Measurements from ENCODE around the gene PPP1R10.

The PPP1R10 gene

DNA sequence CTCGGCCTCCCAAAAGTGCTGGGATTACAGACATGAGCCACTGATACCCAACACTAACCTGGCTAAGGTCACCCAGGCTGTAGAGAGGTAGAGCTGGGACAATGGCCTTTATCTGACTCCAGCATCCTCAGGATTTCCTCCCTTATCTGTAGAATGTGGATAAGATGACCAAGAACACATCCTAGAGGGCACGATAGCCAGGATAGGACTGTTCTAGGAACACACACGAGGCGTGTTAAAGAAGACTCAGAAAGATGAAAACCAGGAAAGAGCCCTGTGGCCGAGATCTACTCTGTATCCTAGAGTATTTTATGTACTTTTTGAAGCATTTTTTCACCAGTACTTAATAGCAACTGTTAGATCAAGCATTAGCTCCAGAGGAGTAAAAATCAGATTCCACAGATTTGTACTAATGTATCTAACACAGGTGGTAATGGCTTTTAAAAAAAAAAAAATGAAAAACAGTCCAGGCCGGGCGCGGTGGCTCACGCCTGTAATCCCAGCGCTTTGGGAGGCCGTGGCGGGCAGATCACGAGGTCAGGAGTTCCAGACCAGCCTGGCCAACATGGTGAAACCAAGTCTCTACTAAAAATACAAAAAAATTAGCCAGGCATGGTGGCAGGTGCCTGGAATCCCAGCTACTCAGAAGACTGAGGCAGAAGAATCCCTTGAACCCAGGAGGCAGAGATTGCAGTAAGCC lies 17.3 kb downstream of the PPP1R10 start:
- in situ Hi-C loops (cut with MboI; ENCODE audit: low sequenced_read_pairs), result loop anchor here (10.0 kb wide), 1 partner anchor 115 kb away; the partner anchor contains the start of gene HLA-E

DNA sequence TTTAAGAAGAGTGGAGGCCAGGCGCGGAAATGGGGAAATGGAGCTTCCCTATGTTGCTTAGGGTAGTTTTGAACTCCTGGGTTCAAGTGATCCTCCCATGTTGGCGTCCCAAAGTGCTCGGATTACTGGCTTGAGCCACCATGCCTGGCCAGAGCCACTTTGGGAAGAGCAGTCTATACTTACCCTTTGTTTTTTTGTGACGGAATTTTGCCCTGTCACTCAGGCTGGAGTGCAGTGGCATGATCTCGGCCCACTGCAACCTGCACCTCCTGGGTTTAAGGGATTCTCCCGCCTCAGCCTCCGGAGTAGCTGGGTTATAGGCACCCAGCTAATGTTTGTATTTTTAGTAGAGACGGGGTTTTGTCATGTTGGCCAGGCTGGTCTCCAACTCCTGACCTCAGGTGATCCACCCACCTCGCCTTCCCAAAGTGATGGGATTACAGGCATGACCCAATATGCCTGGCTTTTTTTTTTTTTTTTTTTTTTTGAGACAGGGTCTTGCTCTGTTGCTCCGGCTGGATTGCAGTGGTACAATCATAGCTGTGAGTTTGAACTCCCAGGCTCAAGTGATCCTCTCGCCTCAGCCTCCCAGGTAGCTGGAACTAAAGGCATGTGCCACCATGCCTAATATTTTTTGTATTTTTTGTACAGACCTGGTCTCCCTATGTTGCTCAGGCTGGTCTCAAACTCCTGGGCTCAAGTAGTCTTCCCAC lies 18.0 kb downstream of the PPP1R10 start:
- in situ Hi-C loops (cut with MboI; ENCODE audit: low sequenced_read_pairs), result loop anchor here (10.0 kb wide), 1 partner anchor 114 kb away; the partner anchor contains the start of gene HLA-E

DNA sequence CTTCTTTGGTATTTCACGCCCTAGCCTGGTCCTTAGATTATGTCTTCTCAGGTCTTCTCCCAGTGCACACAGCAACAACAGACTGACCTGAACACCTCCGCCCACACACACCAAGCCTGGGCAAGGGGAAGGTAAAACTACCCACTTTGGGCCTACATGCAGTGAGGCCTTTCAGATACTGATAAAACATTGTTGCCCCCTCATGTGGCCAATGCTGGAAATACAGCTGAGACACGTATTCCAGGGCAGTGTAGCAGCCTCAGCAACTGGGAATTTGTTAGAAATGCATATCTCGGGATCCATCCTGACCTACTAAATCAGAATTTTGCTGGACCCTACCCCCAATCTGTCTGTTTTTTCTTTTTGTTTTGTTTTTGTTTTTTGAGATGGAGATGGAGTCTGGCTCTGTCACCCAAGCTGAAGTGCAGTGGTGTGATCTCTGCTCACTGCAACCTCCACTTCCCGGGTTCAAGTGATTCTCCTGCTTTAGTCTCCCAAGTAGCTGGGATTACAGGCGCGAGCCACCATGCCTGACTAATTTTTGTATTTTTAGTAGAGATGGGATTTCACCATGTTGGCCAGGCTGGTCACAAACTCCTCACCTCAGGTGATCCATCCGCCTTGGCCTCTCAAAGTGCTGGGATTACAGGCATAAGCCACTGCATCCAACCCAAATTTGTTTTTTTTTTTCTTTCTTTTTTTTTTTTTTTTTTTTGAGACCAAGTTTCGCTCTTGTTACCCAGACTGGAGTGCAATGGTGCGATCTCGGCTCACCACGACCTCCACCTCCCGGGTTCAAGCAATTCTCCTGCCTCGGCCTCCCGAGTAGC lies 19.5 kb downstream of the PPP1R10 start:
- in situ Hi-C loops (cut with MboI; ENCODE audit: low sequenced_read_pairs), result loop anchor here (10.0 kb wide), 1 partner anchor 113 kb away; the partner anchor contains the start of gene HLA-E

DNA sequence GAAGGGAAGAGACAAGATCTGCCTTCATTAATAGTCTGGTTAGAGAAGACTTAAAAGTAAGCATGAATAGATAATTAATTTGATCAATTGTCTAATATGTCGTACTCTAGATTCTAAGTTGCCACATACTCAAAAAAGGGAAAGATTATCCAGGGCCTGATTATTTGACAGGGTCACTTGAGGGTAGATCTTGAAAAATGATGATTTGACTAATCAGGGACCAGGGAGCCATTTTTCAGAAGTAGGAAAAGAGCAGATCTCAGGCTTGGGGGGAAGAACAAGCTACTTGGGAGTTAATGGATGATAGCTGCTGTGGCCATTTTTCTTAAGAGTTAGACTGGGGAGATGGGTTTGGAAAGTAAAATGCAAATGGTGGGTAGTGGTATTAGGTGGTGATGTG lies 24.8 kb downstream of the PPP1R10 start:
- in situ Hi-C loops (cut with MboI; ENCODE audit: low sequenced_read_pairs), result loop anchor here (10.0 kb wide), 1 partner anchor 107 kb away; the partner anchor contains the start of gene HLA-E

DNA sequence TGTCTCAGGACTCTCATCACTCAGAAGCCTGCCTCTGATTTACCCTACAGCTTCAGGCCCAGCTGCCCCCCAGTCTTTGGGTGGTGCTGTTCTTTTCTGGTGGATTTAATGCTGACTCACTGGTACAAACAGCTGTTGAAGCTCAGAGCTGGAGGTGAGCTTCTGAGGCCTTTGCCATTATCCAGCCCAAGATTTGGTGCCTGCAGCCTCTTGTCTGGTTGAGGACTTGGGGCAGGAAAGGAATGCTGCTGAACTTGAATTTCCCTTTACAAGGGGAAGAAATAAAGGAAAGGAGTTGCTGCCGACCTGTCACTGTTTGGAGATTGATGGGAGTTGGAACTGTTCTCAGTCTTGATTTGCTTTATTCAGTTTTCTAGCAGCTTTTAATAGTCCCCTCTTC lies 26.0 kb downstream of the PPP1R10 start:
- in situ Hi-C loops (cut with MboI; ENCODE audit: low sequenced_read_pairs), result loop anchor here (10.0 kb wide), 1 partner anchor 106 kb away; the partner anchor contains the start of gene HLA-E

DNA sequence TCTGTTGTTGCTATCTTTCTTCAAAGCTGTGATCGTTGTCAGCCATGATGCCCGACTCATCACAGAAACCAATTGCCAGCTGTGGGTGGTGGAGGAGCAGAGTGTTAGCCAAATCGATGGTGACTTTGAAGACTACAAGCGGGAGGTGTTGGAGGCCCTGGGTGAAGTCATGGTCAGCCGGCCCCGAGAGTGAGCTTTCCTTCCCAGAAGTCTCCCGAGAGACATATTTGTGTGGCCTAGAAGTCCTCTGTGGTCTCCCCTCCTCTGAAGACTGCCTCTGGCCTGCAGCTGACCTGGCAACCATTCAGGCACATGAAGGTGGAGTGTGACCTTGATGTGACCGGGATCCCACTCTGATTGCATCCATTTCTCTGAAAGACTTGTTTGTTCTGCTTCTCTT lies 26.5 kb downstream of the PPP1R10 start:
- in situ Hi-C loops (cut with MboI; ENCODE audit: low sequenced_read_pairs), result loop anchor here (10.0 kb wide), 1 partner anchor 106 kb away; the partner anchor contains the start of gene HLA-E

DNA sequence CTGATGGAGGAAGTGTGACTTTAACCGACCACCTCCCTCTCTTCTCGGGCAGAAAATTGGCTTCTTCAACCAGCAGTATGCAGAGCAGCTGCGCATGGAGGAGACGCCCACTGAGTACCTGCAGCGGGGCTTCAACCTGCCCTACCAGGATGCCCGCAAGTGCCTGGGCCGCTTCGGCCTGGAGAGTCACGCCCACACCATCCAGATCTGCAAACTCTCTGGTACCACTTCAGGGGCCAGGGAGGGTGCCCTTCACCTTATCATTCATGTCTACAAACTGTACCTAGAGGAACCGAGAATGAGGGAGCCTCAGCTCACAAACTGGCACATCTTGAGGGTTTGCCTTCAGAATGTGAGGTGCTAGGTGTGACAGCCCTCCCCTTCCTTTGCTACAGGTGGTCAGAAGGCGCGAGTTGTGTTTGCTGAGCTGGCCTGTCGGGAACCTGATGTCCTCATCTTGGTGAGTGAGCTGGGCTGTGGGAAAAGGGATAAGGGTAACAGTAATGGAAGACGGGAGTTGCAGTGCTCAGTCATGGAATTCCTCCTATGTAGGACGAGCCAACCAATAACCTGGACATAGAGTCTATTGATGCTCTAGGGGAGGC lies 27.2 kb downstream of the PPP1R10 start:
- in situ Hi-C loops (cut with MboI; ENCODE audit: low sequenced_read_pairs), result loop anchor here (10.0 kb wide), 1 partner anchor 105 kb away; the partner anchor contains the start of gene HLA-E

DNA sequence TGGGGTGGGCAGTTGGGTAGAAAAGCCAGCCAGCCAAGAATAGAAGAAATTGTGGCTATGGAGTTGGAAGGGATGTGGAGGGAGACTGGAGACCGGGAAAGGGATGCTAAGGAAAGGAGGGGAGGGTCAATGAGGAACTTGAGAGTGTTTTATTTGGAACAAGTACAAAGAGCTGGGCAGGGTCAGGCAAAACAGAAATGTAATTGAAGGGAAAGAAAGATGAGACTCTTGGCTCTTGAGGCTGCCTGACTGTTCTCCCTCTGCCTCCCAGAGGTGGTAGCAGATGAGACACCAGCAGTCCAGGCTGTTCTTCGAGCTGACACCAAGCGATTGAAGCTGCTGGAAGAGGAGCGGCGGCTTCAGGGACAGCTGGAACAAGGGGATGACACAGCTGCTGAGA lies 33.1 kb downstream of the PPP1R10 start:
- in situ Hi-C loops (cut with MboI; ENCODE audit: low sequenced_read_pairs), result no loop called here

DNA sequence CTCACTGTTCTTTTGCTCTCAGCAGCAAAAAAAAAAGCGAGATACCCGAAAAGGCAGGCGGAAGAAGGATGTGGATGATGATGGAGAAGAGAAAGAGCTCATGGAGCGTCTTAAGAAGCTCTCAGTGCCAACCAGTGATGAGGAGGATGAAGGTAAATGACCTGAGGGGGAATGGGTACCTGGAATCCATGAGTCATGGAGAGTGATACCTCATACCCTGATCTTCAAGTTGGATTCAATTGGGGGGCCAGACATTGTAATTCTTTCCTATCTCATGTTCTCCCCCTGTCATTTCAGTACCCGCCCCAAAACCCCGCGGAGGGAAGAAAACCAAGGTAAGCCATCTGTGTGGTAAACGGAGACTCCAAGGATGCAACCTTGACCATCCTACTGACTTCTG lies 39.0 kb downstream of the PPP1R10 start:
- in situ Hi-C loops (cut with MboI; ENCODE audit: low sequenced_read_pairs), result no loop called here

DNA sequence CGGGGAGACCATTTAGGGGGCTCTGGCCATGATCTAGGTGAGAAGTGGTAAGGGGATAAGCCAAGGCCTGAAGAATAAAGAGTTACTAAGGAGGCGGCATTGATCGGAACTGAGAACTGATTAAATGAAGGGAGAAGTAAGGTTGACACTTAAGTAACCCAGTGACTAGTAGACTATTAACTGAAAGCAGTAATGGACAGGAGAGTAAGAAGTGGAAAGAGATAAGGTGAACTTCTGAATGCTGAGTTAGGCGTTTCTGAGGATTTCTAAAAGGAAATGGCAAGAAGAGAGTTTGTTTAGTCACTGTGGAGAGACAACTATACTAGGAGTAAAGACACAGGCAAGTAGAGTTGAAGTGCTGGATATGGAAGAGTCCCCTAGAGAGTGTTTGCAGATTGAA lies 43.9 kb downstream of the PPP1R10 start:
- in situ Hi-C loops (cut with MboI; ENCODE audit: low sequenced_read_pairs), result no loop called here

DNA sequence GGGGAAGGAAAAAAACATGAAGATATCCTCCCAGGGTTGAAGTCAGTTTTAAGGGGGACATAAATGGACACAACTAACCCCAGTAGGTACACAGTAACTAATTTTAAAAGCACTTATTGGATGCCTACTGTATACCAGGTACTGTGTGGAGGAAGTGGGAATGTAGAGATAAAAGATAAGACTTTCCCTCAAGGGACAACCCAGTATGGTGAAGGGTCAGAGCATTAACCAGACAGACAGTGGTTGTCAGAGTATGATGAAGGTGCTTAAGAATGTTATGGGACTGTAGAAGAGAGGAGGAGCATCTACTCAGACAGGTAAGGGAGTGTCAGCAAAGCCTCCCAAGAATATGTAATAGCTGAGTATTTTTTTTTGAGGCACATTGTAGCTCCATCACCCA lies 44.9 kb downstream of the PPP1R10 start:
- in situ Hi-C loops (cut with MboI; ENCODE audit: low sequenced_read_pairs), result no loop called here

DNA sequence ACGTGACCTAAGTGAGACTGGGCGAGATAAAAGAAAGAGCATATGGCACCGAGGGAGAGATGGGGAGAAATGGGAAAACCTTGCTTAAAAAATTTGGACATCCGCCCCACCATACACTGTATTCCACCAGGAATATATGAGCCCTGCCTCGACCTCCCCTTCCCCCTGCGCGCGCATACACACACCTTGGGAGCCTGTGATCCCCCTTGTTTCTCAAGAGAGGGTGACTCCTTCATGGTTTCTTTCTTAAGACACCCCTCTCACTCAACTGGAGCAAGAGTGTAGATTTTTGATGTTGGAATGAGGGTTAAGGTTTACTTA lies 45.3 kb downstream of the PPP1R10 start:
- in situ Hi-C loops (cut with MboI; ENCODE audit: low sequenced_read_pairs), result no loop called here

DNA sequence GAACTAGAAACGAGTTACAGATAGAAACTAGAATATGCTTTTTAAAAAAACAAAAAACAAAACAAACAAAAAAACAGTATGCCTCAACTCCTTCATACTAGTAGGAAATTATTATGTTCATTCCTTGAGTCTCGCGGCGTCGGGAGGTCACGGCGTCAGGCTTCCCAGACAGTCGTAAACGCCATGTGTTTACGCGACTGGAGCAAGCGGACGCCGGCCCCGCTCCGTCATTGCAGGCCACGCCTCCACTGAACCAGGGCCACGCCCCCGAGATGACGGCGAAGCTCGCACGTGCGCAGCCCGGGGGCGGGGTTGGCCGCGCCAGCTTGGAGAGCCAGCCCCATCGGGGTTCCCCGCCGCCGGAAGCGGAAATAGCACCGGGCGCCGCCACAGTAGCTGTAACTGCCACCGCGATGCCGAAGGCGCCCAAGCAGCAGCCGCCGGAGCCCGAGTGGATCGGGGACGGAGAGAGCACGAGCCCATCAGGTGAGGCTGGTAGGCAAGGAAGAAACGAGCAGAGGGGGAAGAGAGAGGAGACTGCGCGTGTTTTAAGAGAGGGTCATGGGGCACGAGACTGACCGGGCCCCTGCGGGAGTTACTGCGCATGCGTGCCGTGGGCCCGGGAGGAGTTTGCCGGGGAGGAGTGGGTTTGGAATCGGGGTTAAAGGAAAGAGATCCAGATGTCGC lies 45.8 kb downstream of the PPP1R10 start, which contains the start of gene ABCF1:
ABCF1 (plus strand) TSS at position 368 of the 687 bp plus-strand sequence; CDS start at position 414, 46 bp downstream.
- in situ Hi-C loops (cut with MboI; ENCODE audit: low sequenced_read_pairs), result no loop called here

DNA sequence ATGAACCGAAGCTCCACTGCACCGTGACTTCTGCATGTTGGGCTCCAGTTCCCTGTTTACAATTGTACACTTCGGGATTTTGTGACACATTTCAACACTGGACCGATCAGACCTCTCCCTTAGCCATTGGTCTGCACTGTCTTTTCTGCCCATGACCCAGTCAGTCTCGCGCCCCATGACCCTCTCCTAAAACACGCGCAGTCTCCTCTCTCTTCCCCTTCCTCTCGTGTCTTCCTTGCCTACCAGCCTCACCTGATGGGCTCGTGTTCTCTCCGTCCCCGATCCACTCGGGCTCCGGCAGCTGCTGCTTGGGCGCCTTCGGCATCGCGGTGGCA lies 46.3 kb downstream of the PPP1R10 start:
- in situ Hi-C loops (cut with MboI; ENCODE audit: low sequenced_read_pairs), result no loop called here

DNA sequence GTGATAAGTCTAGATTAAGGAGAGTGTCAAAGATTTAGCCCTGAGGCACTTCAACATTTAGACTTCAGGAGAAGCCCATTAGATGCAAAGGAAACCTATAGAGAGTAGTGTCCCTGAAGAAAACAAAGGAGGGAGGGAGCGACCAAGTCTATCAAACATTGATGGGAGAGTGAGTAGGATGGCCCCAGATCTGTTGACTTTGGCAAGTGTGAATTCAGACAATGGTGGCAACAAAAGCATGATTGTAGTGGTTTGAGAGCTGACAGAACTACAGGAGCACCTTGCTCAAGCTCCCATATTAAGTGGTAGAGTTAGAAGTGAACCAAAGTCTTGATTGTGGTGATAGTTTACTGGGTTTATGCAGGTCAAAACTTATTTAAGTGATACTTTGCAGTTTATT lies 46.8 kb downstream of the PPP1R10 start:
- in situ Hi-C loops (cut with MboI; ENCODE audit: low sequenced_read_pairs), result no loop called here

DNA sequence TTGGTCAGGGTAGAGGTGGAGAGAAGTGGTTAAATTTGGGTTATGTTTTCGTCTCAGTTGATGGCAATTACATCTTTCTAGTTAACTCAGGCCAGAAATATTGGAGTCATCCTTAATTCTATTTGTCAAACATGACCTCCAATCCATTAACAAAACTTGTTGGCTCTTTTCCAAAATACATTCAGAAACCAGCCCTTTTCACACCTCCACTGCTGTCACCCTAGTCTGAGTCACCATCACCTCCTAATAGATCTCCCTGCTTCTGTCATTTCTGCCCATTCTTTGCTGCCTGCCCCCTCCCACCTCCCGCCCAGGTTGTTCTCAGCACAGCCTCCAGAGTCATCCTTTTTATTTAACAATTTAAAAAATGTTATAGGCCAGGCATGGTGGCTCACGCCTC lies 48.8 kb downstream of the PPP1R10 start:
- in situ Hi-C loops (cut with MboI; ENCODE audit: low sequenced_read_pairs), result no loop called here

DNA sequence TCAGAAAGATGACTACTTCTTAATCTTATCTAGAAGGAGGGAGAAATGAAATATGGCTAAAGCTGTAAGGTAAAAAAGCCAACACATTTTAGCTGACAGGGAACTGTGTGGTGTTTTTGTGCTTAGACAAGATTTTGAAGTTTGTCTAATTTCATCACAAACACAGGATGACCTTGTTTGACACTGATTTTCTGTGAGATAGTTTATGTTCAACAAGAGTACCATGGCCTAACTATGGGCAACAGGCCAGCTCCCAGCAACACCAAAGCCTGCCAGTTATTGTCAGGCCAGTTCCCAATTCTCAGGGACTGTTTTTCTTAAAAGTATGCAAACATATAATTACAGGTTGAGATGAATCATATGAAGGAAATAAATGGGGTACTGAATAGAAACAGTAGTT lies 51.3 kb downstream of the PPP1R10 start:
- in situ Hi-C loops (cut with MboI; ENCODE audit: low sequenced_read_pairs), result no loop called here

DNA sequence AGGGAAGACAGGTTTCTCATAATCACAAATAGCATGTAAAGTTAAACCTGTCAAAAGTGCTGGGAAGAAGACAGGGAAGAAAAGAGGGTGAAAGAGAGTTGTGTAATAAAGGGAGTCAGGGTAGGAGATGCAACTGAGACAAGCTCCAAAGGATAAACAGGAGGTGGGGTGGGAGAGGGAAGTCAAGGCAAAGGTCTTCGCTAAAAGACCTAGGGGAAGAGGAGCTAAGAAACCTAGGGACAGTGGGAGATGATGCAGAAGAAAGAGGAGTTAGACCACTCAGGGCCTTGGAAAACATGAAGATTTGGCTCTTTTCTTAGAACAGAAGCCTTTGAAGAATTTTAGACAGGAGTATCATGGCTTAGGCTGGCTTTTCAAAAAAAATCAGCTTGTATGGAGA lies 52.9 kb downstream of the PPP1R10 start:
- in situ Hi-C loops (cut with MboI; ENCODE audit: low sequenced_read_pairs), result no loop called here

DNA sequence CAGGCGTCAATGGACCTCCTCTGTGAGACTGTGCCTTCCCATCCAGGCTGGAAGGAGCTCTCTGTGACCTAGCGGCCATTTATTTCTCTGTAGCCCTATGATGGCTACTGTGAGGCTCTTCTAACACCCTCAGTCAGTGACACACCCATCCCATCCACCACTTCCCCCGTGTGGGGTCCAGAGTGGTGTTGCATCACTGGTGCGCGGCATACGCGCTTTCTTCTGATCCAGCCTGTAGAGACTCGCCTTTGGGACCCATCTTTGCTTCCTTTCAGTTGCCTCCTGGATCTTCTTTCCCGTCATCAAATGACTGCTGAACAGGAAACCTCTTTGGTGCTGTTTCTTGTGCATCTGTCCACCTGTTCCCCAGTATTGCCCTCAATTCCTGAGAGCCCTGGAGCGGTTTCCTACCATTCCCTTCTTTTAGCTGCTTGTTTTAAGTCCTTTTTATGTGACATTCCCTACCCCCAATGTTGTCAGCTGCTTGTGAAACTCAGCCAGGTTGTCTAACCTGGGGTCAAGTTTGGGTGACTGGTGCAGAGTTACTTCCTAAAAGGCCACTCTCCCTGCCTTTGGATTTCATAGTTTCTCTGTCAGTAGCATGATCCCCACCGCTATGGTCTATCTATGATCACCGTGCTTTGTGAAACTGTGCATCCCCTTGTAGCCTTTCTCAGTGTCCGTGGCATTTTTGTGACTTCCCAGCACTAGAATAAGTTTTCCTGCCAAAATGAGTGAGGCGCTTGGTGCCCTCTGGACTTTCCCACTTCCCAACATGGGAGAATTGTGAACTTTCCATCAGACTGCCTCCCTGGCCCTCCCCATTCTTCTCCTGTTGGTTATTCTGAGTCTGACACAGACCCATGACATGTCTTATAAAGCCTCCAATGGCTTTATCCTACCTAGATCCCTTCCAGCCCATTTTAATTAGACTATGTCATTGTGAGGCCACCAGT lies 54.3 kb downstream of the PPP1R10 start:
- in situ Hi-C loops (cut with MboI; ENCODE audit: low sequenced_read_pairs), result no loop called here
